ENCODE data around the gene USP25.
"Not testable (repeated sequence)": the region's sequence is repeated elsewhere in the genome, so short reads cannot be mapped to it uniquely, and the experiment has no call there.

The USP25 gene

DNA sequence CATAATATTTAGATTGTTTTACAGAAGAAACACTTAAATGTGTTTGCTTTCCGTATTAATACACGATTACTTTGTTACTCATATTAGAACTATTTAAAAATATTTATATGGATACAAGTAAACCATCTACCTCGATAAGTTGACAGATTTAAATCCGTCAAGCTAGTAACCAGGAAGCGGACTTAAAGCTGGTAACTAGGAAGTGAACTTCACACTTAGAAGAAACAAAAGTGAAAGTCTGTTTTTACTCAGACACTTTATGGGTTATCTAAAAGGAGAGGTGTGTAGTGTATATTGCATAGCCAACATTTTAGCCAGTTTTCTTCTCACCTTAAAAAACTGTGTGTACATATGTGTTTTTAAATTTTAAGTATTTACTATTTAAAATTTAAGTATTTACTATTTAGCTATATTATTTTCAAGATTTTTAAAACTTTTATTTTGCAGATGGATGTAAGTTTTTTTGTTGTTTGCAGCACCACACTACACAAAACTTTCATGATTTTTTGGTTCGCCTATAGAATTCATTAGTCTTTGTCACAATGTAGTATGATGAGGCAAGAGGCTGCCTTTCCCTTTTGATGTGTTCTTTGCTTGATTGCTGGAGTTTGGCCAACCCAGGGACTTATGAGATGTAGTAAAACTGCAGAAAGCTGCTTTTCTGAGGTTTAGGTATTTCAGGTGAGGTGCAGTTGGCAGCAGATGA lies 2.7 kb downstream of the USP25 start:
- peak; percentile 82 for DNase-seq

DNA sequence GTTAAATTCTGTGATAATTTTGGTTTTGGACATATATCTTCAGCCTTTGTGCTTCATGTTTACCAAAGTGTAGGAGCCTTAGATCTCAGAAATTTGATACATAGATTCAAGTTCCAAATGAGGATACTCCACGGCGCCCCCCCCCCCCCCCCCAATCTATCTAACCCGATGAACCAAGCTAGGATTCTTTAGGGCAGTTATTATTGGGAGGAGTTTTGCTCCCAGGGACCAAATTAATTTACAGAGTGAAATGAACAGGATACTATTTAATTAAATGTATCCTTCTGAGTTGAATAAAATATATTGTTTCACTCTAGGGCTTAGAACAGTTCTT lies 3.2 kb downstream of the USP25 start:
- no peak for DNase-seq

- DNase-seq = no peak
Measured at GRCh38 chr21:15735409-15735808, 5.6 kb downstream of the USP25 start.

DNA sequence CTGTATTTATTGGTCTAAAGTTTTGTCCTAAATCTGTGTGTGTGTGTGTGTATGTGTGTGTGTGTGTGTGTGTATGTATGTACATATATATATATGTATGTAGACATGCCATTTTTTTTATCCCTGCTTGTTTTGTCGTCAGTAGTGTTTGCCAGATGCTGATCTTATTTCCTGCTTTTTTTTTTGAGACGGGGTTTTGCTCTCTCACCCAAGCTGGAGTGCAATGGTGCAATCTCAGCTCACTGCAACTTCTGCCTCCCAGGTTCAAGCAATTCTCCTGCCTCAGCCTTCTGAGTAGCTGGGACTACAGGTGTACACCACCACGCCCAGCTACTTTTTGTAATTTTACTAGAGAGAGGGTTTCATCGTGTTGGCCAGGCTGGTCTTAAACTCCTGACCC lies 6.1 kb downstream of the USP25 start:
- DNase-seq = not testable (repeated sequence)

- not testable (repeated sequence) for DNase-seq
Measured at GRCh38 chr21:15738779-15739178, 9.0 kb downstream of the USP25 start.

DNA sequence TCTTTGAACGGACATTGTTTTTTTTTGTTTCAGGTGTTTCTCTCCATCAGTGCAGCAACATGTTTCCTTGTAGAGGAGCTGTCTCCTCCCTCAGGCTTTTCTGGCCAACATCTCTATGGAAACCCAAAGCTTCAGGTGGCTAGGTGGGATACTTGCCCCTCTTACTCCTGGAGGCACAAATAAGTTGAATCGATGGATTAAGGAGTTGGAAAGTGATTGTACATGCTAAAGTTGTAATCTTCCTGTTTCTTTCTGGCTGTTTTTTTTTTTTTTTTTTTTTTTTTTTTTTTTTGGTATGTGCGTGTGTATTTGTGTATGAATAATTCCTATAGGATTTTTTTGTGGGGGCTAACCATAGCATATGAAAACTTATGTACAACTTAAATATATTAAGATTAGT lies 10.6 kb downstream of the USP25 start:
- DNase-seq = no peak

GRCh38 chr21:15741510-15741909 lies 11.7 kb downstream of the USP25 start:
- no peak for DNase-seq

- no peak for DNase-seq
Measured at GRCh38 chr21:15742052-15742670, 12.4 kb downstream of the USP25 start.

DNA sequence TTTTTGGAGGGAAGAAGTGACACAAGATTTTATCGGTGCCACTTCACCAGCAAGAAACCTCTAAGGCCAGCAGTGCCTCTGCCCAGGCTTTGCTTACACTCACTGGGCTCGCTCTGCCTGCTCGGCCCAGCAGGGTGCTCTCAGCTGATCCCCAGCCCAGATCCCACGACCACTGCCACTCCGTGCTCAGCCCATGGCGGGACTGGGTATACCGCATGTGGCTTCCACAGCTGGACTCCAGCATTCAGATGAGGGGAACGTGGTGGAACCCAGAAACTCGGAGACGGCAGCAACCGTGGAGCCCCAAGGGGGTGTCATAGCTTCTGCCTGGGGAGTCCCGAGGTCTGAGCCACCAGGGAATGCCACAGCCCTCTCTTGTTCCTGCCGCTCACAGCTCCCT lies 12.9 kb downstream of the USP25 start:
- no peak for DNase-seq

GRCh38 chr21:15743593-15743992 lies 13.8 kb downstream of the USP25 start:
- DNase-seq = no peak

DNA sequence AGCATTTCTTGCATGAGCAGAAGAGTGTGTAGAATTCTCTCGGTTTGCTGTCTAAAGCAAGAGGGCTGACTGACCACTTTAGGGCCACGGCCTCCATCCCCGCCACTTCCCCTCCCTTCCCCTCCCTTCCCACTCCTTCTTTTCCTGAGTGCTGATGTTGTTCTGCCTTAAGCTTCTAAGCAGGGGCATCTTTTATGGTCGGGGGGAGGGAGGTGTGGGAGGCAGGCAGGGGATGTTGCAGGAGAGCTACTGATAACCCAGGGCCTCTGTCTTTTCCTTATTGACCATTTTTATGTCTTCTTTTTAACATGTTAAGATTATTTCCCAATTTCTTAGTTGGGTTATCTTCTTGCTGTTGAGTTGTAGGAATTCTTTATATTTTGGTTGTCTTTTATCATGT lies 15.1 kb downstream of the USP25 start:
- DNase-seq = no peak

- DNase-seq = no peak
Measured at GRCh38 chr21:15748586-15748985, 18.8 kb downstream of the USP25 start.

DNA sequence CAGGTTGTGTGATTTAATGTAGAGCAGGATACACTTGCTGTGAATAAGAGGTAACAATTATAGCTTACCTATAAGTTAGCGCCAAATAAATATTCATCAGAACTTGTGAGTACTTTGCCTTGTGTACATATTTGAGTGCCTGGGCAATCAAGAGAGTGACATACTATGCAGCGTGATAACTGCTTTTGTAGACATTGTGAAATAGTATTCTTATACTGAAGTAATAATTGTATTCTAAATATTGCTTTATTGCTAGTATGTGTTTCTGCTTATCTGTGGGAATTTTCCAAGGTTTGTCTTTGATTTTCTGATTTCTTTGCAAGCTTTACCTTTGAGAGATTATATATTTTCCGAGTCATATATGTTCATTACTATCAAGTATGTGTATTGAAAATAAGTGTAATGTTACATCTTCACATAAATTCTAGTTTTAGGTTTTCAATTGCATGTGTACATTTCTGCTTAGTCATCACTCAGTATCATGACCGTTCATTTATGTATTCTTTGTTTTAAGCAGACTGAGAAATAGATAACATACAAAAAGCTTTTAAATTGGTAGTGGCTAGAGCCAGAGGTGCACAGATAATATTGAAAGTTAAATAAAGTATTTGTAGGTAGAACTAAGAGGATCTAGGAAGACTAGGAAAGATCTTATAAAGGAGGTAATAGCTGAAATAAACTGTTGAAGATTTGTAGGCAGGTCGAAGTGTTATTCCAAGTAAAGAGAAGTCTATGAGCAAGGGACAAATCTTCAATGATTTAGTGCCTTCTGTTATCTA lies 19.5 kb downstream of the USP25 start:
- DNase-seq = no peak

- DNase-seq = no peak
Measured at GRCh38 chr21:15749861-15750159, 20.0 kb downstream of the USP25 start.

DNA sequence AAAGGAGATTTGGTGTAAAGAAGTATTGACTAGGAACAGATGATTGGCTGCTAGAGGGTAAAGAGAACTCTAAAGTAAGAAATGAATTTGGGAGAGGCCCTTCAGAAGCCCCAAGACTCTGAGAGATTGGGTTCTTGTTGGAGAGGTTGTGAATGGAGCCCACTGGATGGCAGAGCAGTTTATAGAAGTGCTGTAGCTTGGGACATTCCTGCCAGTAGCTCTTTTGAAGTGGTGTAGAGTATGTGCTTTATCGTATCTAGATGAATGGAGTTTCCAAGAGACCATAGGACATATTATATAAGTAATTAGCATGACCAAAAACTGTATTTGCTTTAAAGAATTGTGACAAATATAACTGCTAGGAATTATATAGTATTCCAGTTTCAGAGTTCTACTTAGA lies 21.3 kb downstream of the USP25 start:
- no peak for DNase-seq

DNA sequence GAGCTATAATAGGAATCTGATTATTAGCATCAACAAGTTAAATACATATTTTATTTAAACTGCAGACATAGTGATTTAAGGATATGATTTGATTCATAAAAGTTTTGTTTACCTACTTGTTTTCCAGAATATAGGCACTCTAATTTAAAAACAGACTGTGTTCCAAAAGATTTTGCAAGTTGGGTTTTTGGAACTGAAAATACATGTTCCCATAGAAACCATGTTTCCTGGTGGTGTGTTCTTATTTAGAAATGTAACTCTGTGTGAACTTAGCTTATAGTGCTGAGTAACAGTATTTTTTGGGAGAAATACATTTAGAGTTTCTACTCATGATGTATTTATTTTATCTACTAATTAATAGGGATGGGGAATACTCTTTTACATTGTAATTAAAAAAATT lies 21.8 kb downstream of the USP25 start:
- no peak for DNase-seq

GRCh38 chr21:15752763-15753407 lies 23.1 kb downstream of the USP25 start:
- DNase-seq = no peak

DNA sequence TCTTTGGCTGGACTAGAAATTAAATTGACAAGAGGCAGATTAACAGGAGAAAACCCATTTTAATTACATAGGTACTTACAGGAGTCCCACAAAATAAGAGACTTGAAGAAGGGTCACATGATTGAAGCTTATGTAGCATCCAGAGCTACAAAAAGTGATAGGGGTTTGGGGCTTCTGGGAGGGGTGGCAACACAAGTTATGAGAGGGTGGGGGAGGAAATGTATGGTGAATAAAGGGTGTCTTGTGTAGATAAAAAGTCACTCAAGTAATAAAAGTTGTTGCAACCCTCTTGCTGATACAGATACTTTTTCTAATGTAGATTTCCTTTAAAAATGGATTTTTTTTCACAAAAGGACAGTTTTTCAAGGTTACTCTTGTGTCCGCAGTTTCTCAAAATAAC lies 24.0 kb downstream of the USP25 start:
- no peak for DNase-seq

DNA sequence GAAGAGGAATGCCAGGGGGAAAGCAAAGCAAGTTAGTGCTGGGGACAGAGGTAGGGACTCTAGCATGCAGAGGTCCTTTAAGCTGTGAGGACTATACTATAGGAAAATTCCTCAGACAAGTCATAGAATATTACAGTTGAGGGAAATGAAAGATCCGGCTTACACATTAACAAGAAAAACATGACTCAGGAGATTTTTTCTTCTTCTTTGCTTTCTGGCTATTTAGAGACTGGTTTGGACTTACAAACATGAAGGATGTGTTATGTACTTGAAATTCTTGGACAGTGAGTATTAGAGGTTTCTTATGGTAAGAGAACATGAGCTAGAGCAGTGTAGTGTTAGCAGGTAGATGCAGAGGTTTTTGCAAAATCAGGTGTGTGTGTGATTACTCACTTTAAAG lies 24.9 kb downstream of the USP25 start:
- DNase-seq = no peak

- DNase-seq = no peak
Measured at GRCh38 chr21:15755125-15755524, 25.3 kb downstream of the USP25 start.

DNA sequence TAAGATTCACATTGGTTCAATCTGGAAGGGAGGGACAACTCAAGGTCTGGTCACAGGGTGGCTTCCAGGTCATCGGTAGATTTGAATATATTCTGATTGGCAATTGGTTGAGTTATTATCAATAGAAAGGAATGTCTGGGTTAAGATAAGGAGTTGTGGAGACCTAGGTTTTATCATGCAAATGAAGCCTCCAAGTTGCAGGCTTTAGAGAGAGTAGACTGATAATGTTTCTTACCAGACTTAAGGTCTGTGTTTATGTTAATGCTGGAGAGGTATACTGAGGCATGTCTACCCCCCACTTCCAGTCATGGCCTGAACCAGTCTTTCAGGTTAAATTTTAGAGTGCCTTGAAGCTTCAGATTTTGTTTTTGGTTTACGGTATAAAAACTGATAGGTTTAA lies 29.7 kb downstream of the USP25 start:
- DNase-seq = no peak

DNA sequence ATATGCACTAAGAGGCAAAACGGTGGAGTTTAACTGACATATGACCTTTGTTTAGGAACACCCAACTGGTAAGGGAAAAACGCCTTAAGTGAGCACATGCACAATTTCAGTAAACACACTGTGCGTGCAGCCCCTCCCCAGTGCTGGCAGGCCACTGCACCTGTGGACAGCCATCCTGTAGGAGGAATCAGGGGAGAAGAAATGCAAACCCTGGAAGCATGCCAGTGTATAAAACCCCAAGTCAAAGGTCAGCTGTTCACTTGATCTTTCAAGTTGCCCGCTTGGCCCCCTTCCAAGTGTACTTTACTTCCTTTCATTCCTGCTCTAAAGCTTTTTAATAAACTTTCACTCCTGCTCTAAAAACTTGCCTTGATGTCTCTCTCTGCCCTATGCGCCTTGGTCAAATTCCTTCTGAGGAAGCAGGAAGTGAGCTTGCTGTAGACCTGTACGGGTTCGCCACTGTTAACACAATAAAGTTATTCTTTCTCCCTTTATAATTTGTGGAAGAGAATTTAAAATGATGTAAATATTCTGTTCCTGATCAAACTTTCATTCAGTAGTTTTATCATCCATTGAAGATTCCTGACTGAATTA lies 31.8 kb downstream of the USP25 start:
- no peak for DNase-seq

DNA sequence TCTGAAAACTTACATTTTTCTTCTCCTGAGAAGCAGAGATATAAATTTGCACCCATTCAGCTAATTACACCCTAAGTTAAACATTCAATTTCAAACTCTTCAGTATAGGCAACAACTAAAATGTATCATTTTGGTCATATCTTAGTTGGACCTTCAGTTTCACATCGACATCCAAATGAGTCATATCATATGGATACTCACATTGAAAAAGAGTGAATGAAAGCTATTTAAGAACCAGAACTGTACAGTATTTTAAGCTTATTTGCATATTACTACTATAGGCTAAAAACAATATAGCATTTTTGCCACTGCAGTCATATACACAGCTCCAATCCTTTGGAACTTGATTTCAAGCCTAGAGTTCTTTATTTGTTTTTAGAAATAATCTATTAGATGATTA lies 33.6 kb downstream of the USP25 start:
- DNase-seq = peak; percentile 20

GRCh38 chr21:15764878-15765277 lies 35.1 kb downstream of the USP25 start:
- no peak for DNase-seq

All from activated CD4-positive, alpha-beta T cell treated with anti-CD3 and anti-CD28 coated beads, Interleukin-10, Interleukin-2, amounts not matched to agents 100 ng/mL and 50 ng/mL, durations not matched to agents 16 hours and 8 hours (primary cell).